ENCODE data around the gene GPR31.
"Not testable (repeated sequence)": the region's sequence is repeated elsewhere in the genome, so short reads cannot be mapped to it uniquely, and the experiment has no call there.

The GPR31 gene

GRCh38 chr6:167157863-167158262 is at the start of gene GPR31:
Gene GPR31, minus strand, starts transcription at chr6:167157980. Its CDS starts 149 bp downstream, at chr6:167157831.
- H4K20me1 ChIP-seq = no peaks in the 10 kb centered on the region
- no peaks in the 10 kb centered on the region for H3K27me3 ChIP-seq
- no peaks in the 10 kb centered on the region for H3K9me3 ChIP-seq
- TF ChIP-seq Cebpa-rat (IDR thresholded peaks at IDR 0.05) = no peak
- no peak within 1 kb of the TSS for H3K9ac ChIP-seq
- peak within 1 kb of the TSS; percentile 63 for H3K4me2 ChIP-seq
- no peaks in the 10 kb centered on the region for H3K36me3 ChIP-seq
- H3K4me1 ChIP-seq = peaks cover 15% of the 10 kb centered on the region
- H3K27ac ChIP-seq = no peak within 1 kb of the TSS
- H3K4me3 ChIP-seq = no peak within 1 kb of the TSS

GRCh38 chr6:167207527-167207926 is 49.7 kb upstream of the GPR31 start:
- no peak overlapping the region for H3K9ac ChIP-seq
- peaks cover 51% of the 10 kb centered on the region for H3K4me1 ChIP-seq
- peaks cover 15% of the 10 kb centered on the region for H3K27me3 ChIP-seq

GRCh38 chr6:167205316-167205715 is 47.5 kb upstream of the GPR31 start:
- H3K27ac ChIP-seq, H3K9me3 ChIP-seq, H3K4me3 ChIP-seq, H4K20me1 ChIP-seq, H3K4me2 ChIP-seq, H3K36me3 ChIP-seq, H3K9ac ChIP-seq: not testable (repeated sequence)
- Histone ChIP-seq H3K4me1 (peaks cover 30% of the 10 kb centered on the region), H3K27me3 (peaks cover 15% of the 10 kb centered on the region)

More at GRCh38 chr6:167207527-167207926, 49.7 kb upstream of the GPR31 start:
- Histone ChIP-seq H3K36me3 (no peaks in the 10 kb centered on the region), H3K9me3 (no peaks in the 10 kb centered on the region), H3K4me2 (peak overlapping the region; percentile 39), H4K20me1 (no peaks in the 10 kb centered on the region), H3K27ac (no peak overlapping the region), H3K4me3 (no peak overlapping the region)
- no peak for TF ChIP-seq Cebpa-rat (IDR thresholded peaks at IDR 0.05)

- not testable (repeated sequence) for H3K9ac ChIP-seq, H4K20me1 ChIP-seq, H3K36me3 ChIP-seq, H3K9me3 ChIP-seq, H3K27ac ChIP-seq, H3K4me2 ChIP-seq, H3K4me3 ChIP-seq
- Histone ChIP-seq H3K4me1 (peaks cover 23% of the 10 kb centered on the region), H3K27me3 (peaks cover 24% of the 10 kb centered on the region)
Measured at GRCh38 chr6:167204059-167204348, 46.2 kb upstream of the GPR31 start.

GRCh38 chr6:167203261-167204058 is 45.7 kb upstream of the GPR31 start:
- not testable (repeated sequence) for H3K27ac ChIP-seq, H3K36me3 ChIP-seq, H4K20me1 ChIP-seq, H3K4me3 ChIP-seq, H3K9me3 ChIP-seq, H3K9ac ChIP-seq
- Histone ChIP-seq H3K27me3 (peaks cover 29% of the 10 kb centered on the region), H3K4me1 (peaks cover 23% of the 10 kb centered on the region), H3K4me2 (peak overlapping the region; percentile 45)

GRCh38 chr6:167202613-167203012 is 44.8 kb upstream of the GPR31 start:
- not testable (repeated sequence) for H3K9me3 ChIP-seq, H3K36me3 ChIP-seq, H3K4me3 ChIP-seq, H4K20me1 ChIP-seq, H3K27ac ChIP-seq, H3K4me2 ChIP-seq, H3K9ac ChIP-seq
- Histone ChIP-seq H3K27me3 (peaks cover 38% of the 10 kb centered on the region), H3K4me1 (peaks cover 23% of the 10 kb centered on the region)

GRCh38 chr6:167200806-167201205 is 43.0 kb upstream of the GPR31 start:
- H3K4me1 ChIP-seq = peaks cover 17% of the 10 kb centered on the region
- no peak overlapping the region for H3K27ac ChIP-seq
- H3K9ac ChIP-seq = no peak overlapping the region
- H3K9me3 ChIP-seq = no peaks in the 10 kb centered on the region
- H3K36me3 ChIP-seq = no peaks in the 10 kb centered on the region
- H3K4me2 ChIP-seq = no peak overlapping the region
- no peaks in the 10 kb centered on the region; the same call in 1 of the 2 replicates for H4K20me1 ChIP-seq
- TF ChIP-seq Cebpa-rat (IDR thresholded peaks at IDR 0.05) = no peak
- H3K27me3 ChIP-seq = peaks cover 49% of the 10 kb centered on the region
- no peak overlapping the region for H3K4me3 ChIP-seq

GRCh38 chr6:167195941-167196610 is 38.3 kb upstream of the GPR31 start:
- H3K4me1 ChIP-seq, H3K36me3 ChIP-seq, H3K27ac ChIP-seq, H3K9ac ChIP-seq, H3K9me3 ChIP-seq, H3K4me2 ChIP-seq, H4K20me1 ChIP-seq, H3K4me3 ChIP-seq: not testable (repeated sequence)
- H3K27me3 ChIP-seq = peaks cover 44% of the 10 kb centered on the region

- H3K9ac ChIP-seq, H3K4me1 ChIP-seq, H3K9me3 ChIP-seq, H3K4me3 ChIP-seq, H4K20me1 ChIP-seq, H3K36me3 ChIP-seq, H3K27ac ChIP-seq, H3K4me2 ChIP-seq: not testable (repeated sequence)
- H3K27me3 ChIP-seq = peaks cover 32% of the 10 kb centered on the region
Measured at GRCh38 chr6:167193515-167194125, 35.8 kb upstream of the GPR31 start.

GRCh38 chr6:167191043-167191583 is 33.3 kb upstream of the GPR31 start:
- not testable (repeated sequence) for H3K4me1 ChIP-seq, H3K4me2 ChIP-seq, H3K36me3 ChIP-seq, H3K9ac ChIP-seq, H3K27ac ChIP-seq, H3K9me3 ChIP-seq, H4K20me1 ChIP-seq, H3K4me3 ChIP-seq
- H3K27me3 ChIP-seq = peaks cover 11% of the 10 kb centered on the region

GRCh38 chr6:167187275-167187674 is 29.5 kb upstream of the GPR31 start:
- not testable (repeated sequence) for H3K9ac ChIP-seq, H3K27me3 ChIP-seq, H3K27ac ChIP-seq, H4K20me1 ChIP-seq, H3K36me3 ChIP-seq, H3K9me3 ChIP-seq, H3K4me2 ChIP-seq, H3K4me3 ChIP-seq, H3K4me1 ChIP-seq

GRCh38 chr6:167185101-167185500 is 27.3 kb upstream of the GPR31 start:
- H3K4me3 ChIP-seq, H3K36me3 ChIP-seq, H3K4me1 ChIP-seq, H4K20me1 ChIP-seq, H3K27ac ChIP-seq, H3K9ac ChIP-seq, H3K9me3 ChIP-seq, H3K4me2 ChIP-seq, H3K27me3 ChIP-seq: not testable (repeated sequence)

GRCh38 chr6:167182913-167183314 is 25.1 kb upstream of the GPR31 start:
- H3K4me3 ChIP-seq, H3K4me1 ChIP-seq, H3K27me3 ChIP-seq, H3K27ac ChIP-seq, H3K9me3 ChIP-seq, H3K4me2 ChIP-seq, H3K9ac ChIP-seq, H4K20me1 ChIP-seq, H3K36me3 ChIP-seq: not testable (repeated sequence)

GRCh38 chr6:167181351-167181750 is 23.6 kb upstream of the GPR31 start:
- H3K4me1 ChIP-seq, H3K4me3 ChIP-seq, H3K9ac ChIP-seq, H3K27ac ChIP-seq, H3K9me3 ChIP-seq, H3K36me3 ChIP-seq, H3K4me2 ChIP-seq, H4K20me1 ChIP-seq, H3K27me3 ChIP-seq: not testable (repeated sequence)
